Naive thymus-derived CD4-positive, alpha-beta T cell (primary cell): ENCODE results near the gene MORN1. TPM values are rescaled to one million over a fixed set of nuclear protein-coding genes. Genes with fewer than 3 reads are reported as not detected.
"Not testable (repeated sequence)": the region's sequence is repeated elsewhere in the genome, so short reads cannot be mapped to it uniquely, and the experiment has no call there.

Experiments used
- ATAC-seq: fragments of 150-1000 bp; cut with Tn5 transposase; 2 replicates; pipeline ENCODE4 v1.10.0; 2021; ENCODE audit warnings: mild to moderate bottlenecking, moderate library complexity
- CTCF ChIA-PET: fragments of 350-600 bp; sonication (Branson Sonifier 250); formaldehyde crosslinking; loops from one replicate; lab custom pipeline; 2021; ENCODE audit warnings: antibody characterized with exemption; lab: Charles Lee
- POLR2A ChIA-PET: fragments of 350-600 bp; sonication (Branson Sonifier 250); formaldehyde crosslinking; loops from one replicate; lab custom pipeline; 2021; ENCODE audit warnings: antibody characterized with exemption, inconsistent platforms; lab: Charles Lee
- DNase-seq, 9 donors: peaks; one replicate each; pipeline versions ENCODE4 v3.0.0 to v3.0.0-alpha.2; 2020 to 2022; ENCODE audit warnings: mixed read lengths in 1 of 9
- H3K27ac ChIP-seq: one replicate; pipeline ENCODE4 v1.7.0; 2013; ENCODE audit warnings: mild to moderate bottlenecking, low read depth, low read length, moderate library complexity
- H3K27me3 ChIP-seq, 2 donors: one replicate each; pipeline ENCODE4 v1.7.0; 2013; ENCODE audit warnings: low read length in 2 of 2, mild to moderate bottlenecking in 2 of 2, moderate library complexity in 2 of 2; ENCODE audit not compliant: control insufficient read depth in 2 of 2, insufficient read depth in 2 of 2
- H3K36me3 ChIP-seq, 3 experiments: 1 replicate in 2 of 3; 2 replicates in 1 of 3; pipeline ENCODE4 v1.7.0; 2013; ENCODE audit warnings: low read length in 3 of 3, mild to moderate bottlenecking in 3 of 3, moderate library complexity in 1 of 3; ENCODE audit not compliant: insufficient read depth in 3 of 3, control insufficient read depth in 2 of 3
- H3K4me1 ChIP-seq, 2 donors: one replicate each; pipeline ENCODE4 v1.7.0; 2013; ENCODE audit warnings: low read length in 2 of 2, mild to moderate bottlenecking in 2 of 2, moderate library complexity in 1 of 2; ENCODE audit not compliant: control insufficient read depth in 2 of 2, insufficient read depth in 2 of 2
- H3K4me3 ChIP-seq: 2 replicates; pipeline ENCODE4 v1.7.0; 2013; ENCODE audit warnings: mild to moderate bottlenecking, low read length
- H3K9me3 ChIP-seq, 3 experiments: 1 replicate in 2 of 3; 2 replicates in 1 of 3; pipeline ENCODE4 v1.7.0; 2013; ENCODE audit warnings: low read length in 3 of 3; ENCODE audit not compliant: control insufficient read depth in 2 of 3
- H3K27ac Mint-ChIP-seq, 9 donors: one replicate each; pipeline ENCODE4 v1.8.0; 2020 to 2022; ENCODE audit warnings: mixed read lengths in 9 of 9, mild to moderate bottlenecking in 8 of 9, moderate library complexity in 5 of 9, inconsistent platforms in 2 of 9
- H3K27me3 Mint-ChIP-seq, 5 donors: one replicate each; pipeline ENCODE4 v1.8.0; 2021 to 2022; ENCODE audit warnings: mixed read lengths in 5 of 5, mild to moderate bottlenecking in 1 of 5
- H3K36me3 Mint-ChIP-seq, 5 donors: one replicate each; pipeline ENCODE4 v1.8.0; 2020 to 2022; ENCODE audit warnings: mixed read lengths in 5 of 5, mild to moderate bottlenecking in 3 of 5, inconsistent platforms in 1 of 5
- H3K4me1 Mint-ChIP-seq, 7 donors: one replicate each; pipeline ENCODE4 v1.8.0; 2020 to 2022; ENCODE audit warnings: mixed read lengths in 7 of 7, mild to moderate bottlenecking in 3 of 7, inconsistent platforms in 1 of 7
- H3K4me3 Mint-ChIP-seq, 10 donors: one replicate each; pipeline ENCODE4 v1.8.0; 2020 to 2022; ENCODE audit warnings: mild to moderate bottlenecking in 10 of 10, mixed read lengths in 10 of 10, moderate library complexity in 6 of 10, inconsistent platforms in 2 of 10
- H3K9me3 Mint-ChIP-seq, 11 donors: one replicate each; pipeline ENCODE4 v1.8.0; 2020 to 2022; ENCODE audit warnings: mixed read lengths in 11 of 11, mild to moderate bottlenecking in 4 of 11, inconsistent platforms in 1 of 11, moderate library complexity in 1 of 11
- intact Hi-C, 2 donors: fragments of 100-400 bp; cut with micrococcal nuclease; formaldehyde crosslinking; loops; one replicate each; pipeline ENCODE4 v1.15.1; 2023
- polyA plus RNA-seq, 2 donors: library from polyadenylated mRNA; unstranded; fragments of 300-500 nt; fragmentation: Illumina TruSeq; gene quantifications; one replicate each; pipeline ENCODE4 v1.2.3, GENCODE V29; 2021
- total RNA-seq, 6 experiments: library from RNA in 5 of 6; stranded (reverse) in 5 of 6; gene quantifications; 1 replicate in 5 of 6; 2 replicates in 1 of 6; pipeline ENCODE4 v1.2.3 and lab custom pipeline; 2021 to 2026

MORN1 gene
- total RNA-seq = 10 to 100 TPM in 3 of 5 experiments, 1 to 10 TPM in 2; 8.5 to 16.4 (median 11.2) TPM
- 1 to 10 TPM; 5.0 to 5.3 TPM for polyA plus RNA-seq
- 10.6 reads per million, percentile 37 among the genes with 10 or more reads in this experiment for total RNA-seq (lab: John Stamatoyannopoulos, UW)

GRCh38 chr1:2391041-2391930 is at the start of gene MORN1, which contains the start of gene RER1:
MORN1 (minus strand) TSS chr1:2391554; CDS start chr1:2391533, 21 bp downstream.
RER1 (plus strand) TSS chr1:2391841; CDS start chr1:2395791, 3,950 bp downstream.
- Mint-ChIP-seq H3K27ac (peak within 1 kb of the TSS; percentile 63 to 96 (median 88)), H3K4me3 (peak within 1 kb of the TSS; percentile 80 to 93 (median 90)), H3K4me1 (peaks cover 23 to 41% (median 31%) of the 10 kb centered on the region in 7 donors), H3K36me3 (peaks cover 0 to 13% (median 0%) of the 10 kb centered on the region in 5 donors), H3K9me3 (no peaks in the 10 kb centered on the region), H3K27me3 (no peaks in the 10 kb centered on the region)
- H3K4me3 ChIP-seq = peak within 1 kb of the TSS; percentile 77
- POLR2A ChIA-PET = interaction anchor here (0.6 to 2.8 kb wide), 24 partner anchors 10 to 200 kb away, joined by 3 to 20 read pairs (median 5); partner anchors contain the start of genes FAAP20, PANK4, PEX10 and TNFRSF14
- H3K4me1 ChIP-seq = peaks cover 23 to 33% of the 10 kb centered on the region in 2 donors
- intact Hi-C loops = loop anchor here (1.0 to 2.0 kb wide), 16 partner anchors 21 to 1260 kb away; partner anchors contain the start of genes FAAP20 (in 2 of the 2), PANK4 (in 2 of the 2), PEX10 (in 2 of the 2) and PRKCZ (in 1 of the 2)
- H3K27ac ChIP-seq = peak within 1 kb of the TSS; percentile 82
- DNase-seq (peak; percentile 96 to 100 (median 99)), ATAC-seq (peak; percentile 98)
- H3K36me3 ChIP-seq = peaks cover 0 to 27% (median 7%) of the 10 kb centered on the region in 3 experiments
- no peaks in the 10 kb centered on the region for H3K27me3 ChIP-seq
- CTCF ChIA-PET = interaction anchor here (0.9 to 2.5 kb wide), 4 partner anchors 10 to 196 kb away, joined by 3 to 8 read pairs (median 5); partner anchors contain the start of gene FAAP20
- H3K9me3 ChIP-seq = no peaks in the 10 kb centered on the region

- H3K4me3 ChIP-seq, H3K9me3 ChIP-seq, H3K4me1 Mint-ChIP-seq, ATAC-seq, H3K27me3 ChIP-seq, intact Hi-C loops, H3K36me3 ChIP-seq, H3K27ac Mint-ChIP-seq, H3K4me1 ChIP-seq, DNase-seq, H3K27ac ChIP-seq, H3K4me3 Mint-ChIP-seq, H3K36me3 Mint-ChIP-seq, POLR2A ChIA-PET, CTCF ChIA-PET, H3K9me3 Mint-ChIP-seq: not testable (repeated sequence)
- H3K27me3 Mint-ChIP-seq = peaks cover 0 to 15% (median 5%) of the 10 kb centered on the region in 5 donors
Observed at GRCh38 chr1:2440346-2440745, 49.0 kb upstream of the MORN1 start.

GRCh38 chr1:2439369-2439768 is 48.0 kb upstream of the MORN1 start:
- Histone ChIP-seq H3K4me1 (no peaks in the 10 kb centered on the region), H3K27ac (no peak overlapping the region), H3K4me3 (no peak overlapping the region), H3K9me3 (no peaks in the 10 kb centered on the region), H3K27me3 (peaks cover 2 to 3% of the 10 kb centered on the region in 2 donors), H3K36me3 (no peaks in the 10 kb centered on the region)
- Mint-ChIP-seq H3K9me3 (peaks cover 0 to 1% (median 0%) of the 10 kb centered on the region in 11 donors), H3K36me3 (no peaks in the 10 kb centered on the region), H3K27me3 (peaks cover 0 to 7% (median 0%) of the 10 kb centered on the region in 5 donors), H3K4me1 (peaks cover 0 to 1% (median 0%) of the 10 kb centered on the region in 7 donors), H3K27ac (no peak overlapping the region), H3K4me3 (no peak overlapping the region)
- CTCF ChIA-PET = no interaction called here
- intact Hi-C loops = no loop called here
- no peak for DNase-seq
- no peak for ATAC-seq
- POLR2A ChIA-PET = no interaction called here

- peaks cover 0 to 1% (median 0%) of the 10 kb centered on the region in 7 donors for H3K4me1 Mint-ChIP-seq
- no peak overlapping the region for H3K27ac ChIP-seq
- POLR2A ChIA-PET = no interaction called here
- H3K36me3 Mint-ChIP-seq = no peaks in the 10 kb centered on the region
- peaks cover 0 to 7% (median 0%) of the 10 kb centered on the region in 5 donors for H3K27me3 Mint-ChIP-seq
- H3K4me3 ChIP-seq = no peak overlapping the region
- H3K9me3 Mint-ChIP-seq = peaks cover 0 to 1% (median 0%) of the 10 kb centered on the region in 11 donors
- H3K27ac Mint-ChIP-seq = no peak overlapping the region
- DNase-seq (no peak), ATAC-seq (no peak)
- intact Hi-C loops = no loop called here
- H3K9me3 ChIP-seq = no peaks in the 10 kb centered on the region
- H3K36me3 ChIP-seq = no peaks in the 10 kb centered on the region
- CTCF ChIA-PET = no interaction called here
- peaks cover 0 to 3% of the 10 kb centered on the region in 2 donors for H3K27me3 ChIP-seq
- H3K4me3 Mint-ChIP-seq = no peak overlapping the region
- no peaks in the 10 kb centered on the region for H3K4me1 ChIP-seq
Observed at GRCh38 chr1:2438641-2439040, 47.3 kb upstream of the MORN1 start.

GRCh38 chr1:2438038-2438437 is 46.7 kb upstream of the MORN1 start:
- peaks cover 0 to 3% of the 10 kb centered on the region in 2 donors for H3K27me3 ChIP-seq
- peaks cover 0 to 7% (median 0%) of the 10 kb centered on the region in 5 donors for H3K27me3 Mint-ChIP-seq
- no peak overlapping the region for H3K4me3 ChIP-seq
- H3K36me3 ChIP-seq = no peaks in the 10 kb centered on the region
- no peaks in the 10 kb centered on the region for H3K36me3 Mint-ChIP-seq
- CTCF ChIA-PET = no interaction called here
- DNase-seq (no peak), ATAC-seq (no peak)
- peaks cover 0 to 1% (median 0%) of the 10 kb centered on the region in 11 donors for H3K9me3 Mint-ChIP-seq
- no peaks in the 10 kb centered on the region for H3K4me1 ChIP-seq
- POLR2A ChIA-PET = no interaction called here
- peak overlapping the region in 1 of 9 donors; percentile 68 for H3K27ac Mint-ChIP-seq
- no peak overlapping the region for H3K27ac ChIP-seq
- H3K9me3 ChIP-seq = no peaks in the 10 kb centered on the region
- peaks cover 0 to 1% (median 0%) of the 10 kb centered on the region in 7 donors for H3K4me1 Mint-ChIP-seq
- no peak overlapping the region for H3K4me3 Mint-ChIP-seq
- intact Hi-C loops = no loop called here

GRCh38 chr1:2437617-2438016 is 46.3 kb upstream of the MORN1 start:
- Histone ChIP-seq H3K4me1 (no peaks in the 10 kb centered on the region), H3K9me3 (no peaks in the 10 kb centered on the region), H3K27me3 (peaks cover 0 to under 1% of the 10 kb centered on the region in 2 donors), H3K27ac (no peak overlapping the region), H3K4me3 (no peak overlapping the region), H3K36me3 (no peaks in the 10 kb centered on the region)
- H3K36me3 Mint-ChIP-seq = no peaks in the 10 kb centered on the region
- H3K27ac Mint-ChIP-seq = peak overlapping the region in 4 of 9 donors; percentile 30 to 68 (median 46)
- DNase-seq (no peak), ATAC-seq (no peak)
- no peak overlapping the region for H3K4me3 Mint-ChIP-seq
- H3K4me1 Mint-ChIP-seq = peaks cover 0 to 1% (median 0%) of the 10 kb centered on the region in 7 donors
- ChIA-PET POLR2A (no interaction called here), CTCF (no interaction called here)
- H3K9me3 Mint-ChIP-seq = peaks cover 0 to 1% (median 0%) of the 10 kb centered on the region in 11 donors
- intact Hi-C loops = no loop called here
- peaks cover 0 to 4% (median 0%) of the 10 kb centered on the region in 5 donors for H3K27me3 Mint-ChIP-seq
